NT2/D1 (cell line): ENCODE measurements around the gene SLC19A1.

Experiments
- SUZ12 ChIP-seq: IDR thresholded peaks from 2 replicates; pipeline ENCODE4 v1.6.1; 2011; ENCODE audit not compliant: insufficient read length, insufficient read depth; ENCODE audit errors: extremely low read depth
- YY1 ChIP-seq: IDR thresholded peaks from 2 replicates; pipeline ENCODE4 v1.6.1; 2011; ENCODE audit not compliant: insufficient read length, insufficient read depth

GRCh38 chr21:45467221-45467779, 74.9 kb downstream of the SLC19A1 start:
- TF ChIP-seq YY1 (no peak), SUZ12 (no peak)
